ENCODE data around the gene SEMA5B. TPM values are rescaled to one million over a fixed set of nuclear protein-coding genes. Genes with fewer than 3 reads are reported as not detected.

SEMA5B gene
- polyA plus RNA-seq, 1 of the 3 experiments (the other 2 are of a cell fraction), result 0.43 TPM

DNA sequence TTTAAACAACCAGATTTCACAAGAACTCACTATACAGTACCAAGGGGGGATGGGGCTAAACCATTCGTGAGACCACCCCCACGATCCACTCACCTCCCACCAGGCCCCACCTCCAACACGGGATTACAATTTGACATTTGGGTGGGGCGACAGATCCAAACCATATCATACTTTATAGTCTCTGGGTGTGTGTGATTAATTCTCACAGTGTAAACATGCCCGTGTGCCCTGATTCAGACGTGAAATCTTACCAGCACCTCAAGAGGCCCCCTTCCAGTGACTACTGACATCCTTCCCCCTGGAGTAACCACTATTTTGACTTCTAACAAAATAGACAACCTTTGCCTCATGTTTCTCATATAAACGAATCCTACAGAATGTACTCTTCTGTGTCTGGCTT is 34.3 kb upstream of the SEMA5B start:
- no peak for TF ChIP-seq YY1 (IDR thresholded peaks at IDR 0.05; ENCODE audit: low read depth)
- TF ChIP-seq ELF1 (IDR thresholded peaks at IDR 0.05), result no peak
- TF ChIP-seq TEAD4 (IDR thresholded peaks at IDR 0.05; ENCODE audit: borderline replicate concordance, insufficient read depth), result no peak

GRCh38 chr3:123060054-123060453 is 32.5 kb upstream of the SEMA5B start:
- H3K4me1 ChIP-seq (ENCODE audit: control insufficient read depth in 1 of 2, insufficient read depth in 2 of 2, low read depth in 1 of 2, low read length in 1 of 2), result peaks cover 0 to 4% of the 10 kb centered on the region in 2 experiments; a peak in 1 of 4 replicates
- DNase-seq, result no peak
- no peaks in the 10 kb centered on the region for H3K9me3 ChIP-seq
- no peaks in the 10 kb centered on the region for H3K9me2 ChIP-seq
- ChIA-PET CTCF (interaction anchor here (1.5 kb wide), 1 partner anchor 32 kb away, joined by 5 read pairs; no protein-coding TSS in a partner anchor), POLR2A (no interaction called here)
- TF ChIP-seq EZH2phosphoT487 (IDR thresholded peaks at IDR 0.05; ENCODE audit: borderline replicate concordance, low read depth) (no peak), ELF1 (IDR thresholded peaks at IDR 0.05) (no peak), FOXM1 (IDR thresholded peaks at IDR 0.05; ENCODE audit: low read depth) (no peak), NFIC (IDR thresholded peaks at IDR 0.05; ENCODE audit: borderline replicate concordance) (no peak), SIN3A (IDR thresholded peaks at IDR 0.05; ENCODE audit: borderline replicate concordance, low read depth, low read length) (no peak), FOXJ3 (CRISPR knock-in tag; IDR thresholded peaks at IDR 0.05) (no peak), RFX5 (IDR thresholded peaks at IDR 0.05; ENCODE audit: low read length) (no peak), JUND (IDR thresholded peaks at IDR 0.05) (no peak), MEF2A (IDR thresholded peaks at IDR 0.05; ENCODE audit: borderline replicate concordance, low read depth) (no peak), TCF12 (IDR thresholded peaks at IDR 0.05) (no peak), FOSL2 (IDR thresholded peaks at IDR 0.05; ENCODE audit: borderline replicate concordance, low read depth) (no peak), CHD2 (IDR thresholded peaks at IDR 0.05; ENCODE audit: low read length, partially characterized antibody) (no peak)
- TF ChIP-seq, protein P1, sequence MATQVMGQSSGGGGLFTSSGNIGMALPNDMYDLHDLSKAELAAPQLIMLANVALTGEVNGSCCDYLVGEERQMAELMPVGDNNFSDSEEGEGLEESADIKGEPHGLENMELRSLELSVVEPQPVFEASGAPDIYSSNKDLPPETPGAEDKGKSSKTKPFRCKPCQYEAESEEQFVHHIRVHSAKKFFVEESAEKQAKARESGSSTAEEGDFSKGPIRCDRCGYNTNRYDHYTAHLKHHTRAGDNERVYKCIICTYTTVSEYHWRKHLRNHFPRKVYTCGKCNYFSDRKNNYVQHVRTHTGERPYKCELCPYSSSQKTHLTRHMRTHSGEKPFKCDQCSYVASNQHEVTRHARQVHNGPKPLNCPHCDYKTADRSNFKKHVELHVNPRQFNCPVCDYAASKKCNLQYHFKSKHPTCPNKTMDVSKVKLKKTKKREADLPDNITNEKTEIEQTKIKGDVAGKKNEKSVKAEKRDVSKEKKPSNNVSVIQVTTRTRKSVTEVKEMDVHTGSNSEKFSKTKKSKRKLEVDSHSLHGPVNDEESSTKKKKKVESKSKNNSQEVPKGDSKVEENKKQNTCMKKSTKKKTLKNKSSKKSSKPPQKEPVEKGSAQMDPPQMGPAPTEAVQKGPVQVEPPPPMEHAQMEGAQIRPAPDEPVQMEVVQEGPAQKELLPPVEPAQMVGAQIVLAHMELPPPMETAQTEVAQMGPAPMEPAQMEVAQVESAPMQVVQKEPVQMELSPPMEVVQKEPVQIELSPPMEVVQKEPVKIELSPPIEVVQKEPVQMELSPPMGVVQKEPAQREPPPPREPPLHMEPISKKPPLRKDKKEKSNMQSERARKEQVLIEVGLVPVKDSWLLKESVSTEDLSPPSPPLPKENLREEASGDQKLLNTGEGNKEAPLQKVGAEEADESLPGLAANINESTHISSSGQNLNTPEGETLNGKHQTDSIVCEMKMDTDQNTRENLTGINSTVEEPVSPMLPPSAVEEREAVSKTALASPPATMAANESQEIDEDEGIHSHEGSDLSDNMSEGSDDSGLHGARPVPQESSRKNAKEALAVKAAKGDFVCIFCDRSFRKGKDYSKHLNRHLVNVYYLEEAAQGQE (IDR thresholded peaks at IDR 0.05; ENCODE audit: low read depth, low read length), result no peak
- TF ChIP-seq, protein P2, sequence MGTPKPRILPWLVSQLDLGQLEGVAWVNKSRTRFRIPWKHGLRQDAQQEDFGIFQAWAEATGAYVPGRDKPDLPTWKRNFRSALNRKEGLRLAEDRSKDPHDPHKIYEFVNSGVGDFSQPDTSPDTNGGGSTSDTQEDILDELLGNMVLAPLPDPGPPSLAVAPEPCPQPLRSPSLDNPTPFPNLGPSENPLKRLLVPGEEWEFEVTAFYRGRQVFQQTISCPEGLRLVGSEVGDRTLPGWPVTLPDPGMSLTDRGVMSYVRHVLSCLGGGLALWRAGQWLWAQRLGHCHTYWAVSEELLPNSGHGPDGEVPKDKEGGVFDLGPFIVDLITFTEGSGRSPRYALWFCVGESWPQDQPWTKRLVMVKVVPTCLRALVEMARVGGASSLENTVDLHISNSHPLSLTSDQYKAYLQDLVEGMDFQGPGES (IDR thresholded peaks at IDR 0.05; ENCODE audit: low read depth, low read length), result no peak
- TF ChIP-seq, protein P3, sequence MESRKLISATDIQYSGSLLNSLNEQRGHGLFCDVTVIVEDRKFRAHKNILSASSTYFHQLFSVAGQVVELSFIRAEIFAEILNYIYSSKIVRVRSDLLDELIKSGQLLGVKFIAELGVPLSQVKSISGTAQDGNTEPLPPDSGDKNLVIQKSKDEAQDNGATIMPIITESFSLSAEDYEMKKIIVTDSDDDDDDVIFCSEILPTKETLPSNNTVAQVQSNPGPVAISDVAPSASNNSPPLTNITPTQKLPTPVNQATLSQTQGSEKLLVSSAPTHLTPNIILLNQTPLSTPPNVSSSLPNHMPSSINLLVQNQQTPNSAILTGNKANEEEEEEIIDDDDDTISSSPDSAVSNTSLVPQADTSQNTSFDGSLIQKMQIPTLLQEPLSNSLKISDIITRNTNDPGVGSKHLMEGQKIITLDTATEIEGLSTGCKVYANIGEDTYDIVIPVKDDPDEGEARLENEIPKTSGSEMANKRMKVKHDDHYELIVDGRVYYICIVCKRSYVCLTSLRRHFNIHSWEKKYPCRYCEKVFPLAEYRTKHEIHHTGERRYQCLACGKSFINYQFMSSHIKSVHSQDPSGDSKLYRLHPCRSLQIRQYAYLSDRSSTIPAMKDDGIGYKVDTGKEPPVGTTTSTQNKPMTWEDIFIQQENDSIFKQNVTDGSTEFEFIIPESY (IDR thresholded peaks at IDR 0.05; ENCODE audit: borderline replicate concordance, low read depth), result no peak
- H4K20me1 ChIP-seq (ENCODE audit: insufficient read depth), result no peaks in the 10 kb centered on the region
- no peak overlapping the region for H3K4me3 ChIP-seq (ENCODE audit: low read depth in 2 of 2, low read length in 1 of 2)
- no peak overlapping the region for H3K4me2 ChIP-seq
- no peaks in the 10 kb centered on the region for H3K36me3 ChIP-seq (replicated peaks in 1 of 2; ENCODE audit: control insufficient read depth in 1 of 2, insufficient read depth in 2 of 2, low read length in 1 of 2)
- H3K27me3 ChIP-seq (ENCODE audit: insufficient read depth), result no peaks in the 10 kb centered on the region; the same call in 1 of the 2 replicates
- no peak overlapping the region for H2AFZ ChIP-seq (ENCODE audit: low read depth)
- no peak overlapping the region for H3K9ac ChIP-seq
- H3K79me2 ChIP-seq (ENCODE audit: insufficient read depth), result no peaks in the 10 kb centered on the region
- no peak overlapping the region for H3K27ac ChIP-seq (ENCODE audit: low read depth in 2 of 2, low read length in 1 of 2)
- H3F3A ChIP-seq (replicated peaks; ENCODE audit: insufficient read depth), result no peaks in the 10 kb centered on the region

More for the DNA sequence above, 34.3 kb upstream of the SEMA5B start:
- WGBS (ENCODE audit: low lambda C conversion rate), result 72% methylated on average over 7 of the region's 7 CpGs
- Histone ChIP-seq H3K9ac (no peak overlapping the region), H3K27me3 (ENCODE audit: insufficient read depth) (no peaks in the 10 kb centered on the region; the same call in 1 of the 2 replicates), H3K9me3 (no peaks in the 10 kb centered on the region), H4K20me1 (ENCODE audit: insufficient read depth) (no peaks in the 10 kb centered on the region), H3K4me1 (ENCODE audit: control insufficient read depth in 1 of 2, insufficient read depth in 2 of 2, low read depth in 1 of 2, low read length in 1 of 2) (peaks cover 0 to 4% of the 10 kb centered on the region in 2 experiments; a peak in 1 of 4 replicates), H3F3A (replicated peaks; ENCODE audit: insufficient read depth) (no peaks in the 10 kb centered on the region), H3K4me3 (ENCODE audit: low read depth in 2 of 2, low read length in 1 of 2) (no peak overlapping the region), H3K9me2 (no peaks in the 10 kb centered on the region), H2AFZ (ENCODE audit: low read depth) (no peak overlapping the region), H3K4me2 (no peak overlapping the region), H3K79me2 (ENCODE audit: insufficient read depth) (no peaks in the 10 kb centered on the region), H3K27ac (ENCODE audit: low read depth in 2 of 2, low read length in 1 of 2) (no peak overlapping the region), H3K36me3 (replicated peaks in 1 of 2; ENCODE audit: control insufficient read depth in 1 of 2, insufficient read depth in 2 of 2, low read length in 1 of 2) (no peaks in the 10 kb centered on the region)
- ChIA-PET POLR2A (no interaction called here), CTCF (interaction anchor here (1.0 to 1.5 kb wide), 3 partner anchors 10 to 33 kb away, joined by 4 to 5 read pairs (median 5); no protein-coding TSS in a partner anchor)
- no peak for DNase-seq
